NB4 (cell line): ENCODE data around the gene LILRB1.

ENCODE experiments used
- DNase-seq: peaks from one replicate; pipeline ENCODE4 v3.0.0; 2010; ENCODE audit warnings: low read depth
- H3K4me3 ChIP-seq: one replicate; pipeline ENCODE4 v1.5.1; 2011; ENCODE audit warnings: mild to moderate bottlenecking, low read depth, low read length, moderate library complexity
- CTCF ChIP-seq: IDR thresholded peaks from one replicate; pipeline ENCODE4 v1.5.1; 2012; ENCODE audit warnings: low read depth, low read length
- MAX ChIP-seq: IDR thresholded peaks from 2 replicates; pipeline ENCODE4 v1.6.1; 2011; ENCODE audit warnings: low read depth, low read length
- MYC ChIP-seq: IDR thresholded peaks from 2 replicates; pipeline ENCODE4 v1.6.1; 2011; ENCODE audit warnings: low read depth, low read length
- POLR2A ChIP-seq: IDR thresholded peaks from 2 replicates; pipeline ENCODE4 v1.6.1; 2011; ENCODE audit warnings: mild to moderate bottlenecking; ENCODE audit not compliant: insufficient read length; ENCODE audit errors: extremely low read depth

LILRB1 gene

GRCh38 chr19:54609356-54609791, 20.9 kb upstream of the LILRB1 start:
- TF ChIP-seq MAX (no peak), POLR2A (no peak), MYC (no peak), CTCF (no peak)
- DNase-seq, result no peak
- no peak overlapping the region for H3K4me3 ChIP-seq

GRCh38 chr19:54612428-54612827, 17.9 kb upstream of the LILRB1 start:
- no peak for DNase-seq
- TF ChIP-seq MAX (no peak), MYC (no peak), CTCF (no peak), POLR2A (no peak)
- H3K4me3 ChIP-seq, result no peak overlapping the region

- DNase-seq, result no peak
- TF ChIP-seq POLR2A, result no peak
- TF ChIP-seq MAX, result no peak
- no peak for TF ChIP-seq CTCF
- no peak for TF ChIP-seq MYC
- no peak overlapping the region for H3K4me3 ChIP-seq
These were observed 15.6 kb upstream of the LILRB1 start for GRCh38 chr19:54614726-54615125.

GRCh38 chr19:54616057-54616456, 14.2 kb upstream of the LILRB1 start:
- H3K4me3 ChIP-seq, result no peak overlapping the region
- TF ChIP-seq MYC (no peak), MAX (no peak), CTCF (no peak), POLR2A (no peak)
- DNase-seq, result no peak

- no peak overlapping the region for H3K4me3 ChIP-seq
- TF ChIP-seq MAX (no peak), CTCF (no peak), MYC (no peak), POLR2A (no peak)
These were observed 13.3 kb upstream of the LILRB1 start for GRCh38 chr19:54616821-54617560.

More at GRCh38 chr19:54616821-54617560, 13.3 kb upstream of the LILRB1 start:
- no peak for DNase-seq
